ENCODE results near the gene ASB3.
"Not testable (repeated sequence)": the region's sequence is repeated elsewhere in the genome, so short reads cannot be mapped to it uniquely, and the experiment has no call there.

Gene ASB3

GRCh38 chr2:53690876-53691275 lies 95.9 kb downstream of the ASB3 start:
- no peak overlapping the region for H3K4me3 ChIP-seq (ENCODE audit: low read depth, low read length)
- TF ChIP-seq CTCF (IDR thresholded peaks at IDR 0.05; ENCODE audit: low read depth, low read length): no peak

- no peak for TF ChIP-seq CTCF (IDR thresholded peaks at IDR 0.05; ENCODE audit: low read depth, low read length)
- no peak overlapping the region for H3K4me3 ChIP-seq (ENCODE audit: low read depth, low read length)
Observed at GRCh38 chr2:53672881-53673522, 113.8 kb downstream of the ASB3 start.

- no peak for TF ChIP-seq CTCF (IDR thresholded peaks at IDR 0.05; ENCODE audit: low read depth, low read length)
- H3K4me3 ChIP-seq (ENCODE audit: low read depth, low read length): no peak overlapping the region
Observed at GRCh38 chr2:53670331-53670730, 116.4 kb downstream of the ASB3 start.

- H3K4me3 ChIP-seq (ENCODE audit: low read depth, low read length): no peak overlapping the region
- TF ChIP-seq CTCF (IDR thresholded peaks at IDR 0.05; ENCODE audit: low read depth, low read length): no peak
Observed at GRCh38 chr2:53668624-53669026, 118.1 kb downstream of the ASB3 start.

GRCh38 chr2:53667130-53667529 lies 119.6 kb downstream of the ASB3 start:
- not testable (repeated sequence) for H3K4me3 ChIP-seq (ENCODE audit: low read depth, low read length)

GRCh38 chr2:53660886-53661285 lies 125.9 kb downstream of the ASB3 start:
- no peak overlapping the region for H3K4me3 ChIP-seq (ENCODE audit: low read depth, low read length)
- TF ChIP-seq CTCF (IDR thresholded peaks at IDR 0.05; ENCODE audit: low read depth, low read length): no peak

- H3K4me3 ChIP-seq (ENCODE audit: low read depth, low read length): not testable (repeated sequence)
Observed at GRCh38 chr2:53658474-53658873, 128.3 kb downstream of the ASB3 start.

GRCh38 chr2:53655256-53655655 lies 131.5 kb downstream of the ASB3 start:
- H3K4me3 ChIP-seq (ENCODE audit: low read depth, low read length): no peak overlapping the region
- no peak for TF ChIP-seq CTCF (IDR thresholded peaks at IDR 0.05; ENCODE audit: low read depth, low read length)

Data from WI38 (cell line).